Sigmoid colon (tissue), 4 donors: ENCODE results near the gene NDUFB4.

Experiments
- EP300 ChIP-seq, 4 donors: sonication (generic); formaldehyde crosslinking; IDR thresholded peaks; one replicate each; pipeline ENCODE4 v1.6.1; 2017; ENCODE audit warnings: antibody characterized with exemption in 4 of 4
- POLR2AphosphoS5 ChIP-seq, 4 donors: sonication (generic); formaldehyde crosslinking; IDR thresholded peaks; one replicate each; pipeline ENCODE4 v1.6.1; 2017; ENCODE audit warnings: antibody characterized with exemption in 4 of 4
- TF ChIP-seq, protein P1 (sequence below), 4 experiments: fragments of 450-650 bp in 3 of 4; fragments of 200-600 bp in 1 of 4; IDR thresholded peaks; one replicate each; pipeline ENCODE4 v1.5.1; 2016 to 2019; ENCODE audit warnings: antibody characterized with exemption in 4 of 4, mild to moderate bottlenecking in 3 of 4, moderate library complexity in 2 of 4

DNA sequence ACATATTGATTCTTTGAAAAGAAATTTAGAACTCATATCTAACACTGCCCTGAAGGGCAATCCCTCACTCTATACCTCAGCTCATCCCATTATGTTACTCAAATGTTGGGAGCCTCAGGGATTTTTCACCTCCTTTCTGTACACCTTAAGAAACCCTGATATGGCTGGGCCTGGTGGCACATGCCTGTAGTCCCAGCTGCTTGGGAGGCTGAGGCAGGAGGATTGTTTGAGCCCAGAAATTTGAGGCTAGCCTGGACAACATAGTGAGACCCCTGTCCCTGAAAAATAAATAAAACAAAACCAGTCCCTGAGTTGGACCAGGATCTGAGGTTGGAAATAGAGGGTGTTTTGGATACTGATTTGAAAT, 27.6 kb downstream of the NDUFB4 start:
- TF ChIP-seq, protein P1, sequence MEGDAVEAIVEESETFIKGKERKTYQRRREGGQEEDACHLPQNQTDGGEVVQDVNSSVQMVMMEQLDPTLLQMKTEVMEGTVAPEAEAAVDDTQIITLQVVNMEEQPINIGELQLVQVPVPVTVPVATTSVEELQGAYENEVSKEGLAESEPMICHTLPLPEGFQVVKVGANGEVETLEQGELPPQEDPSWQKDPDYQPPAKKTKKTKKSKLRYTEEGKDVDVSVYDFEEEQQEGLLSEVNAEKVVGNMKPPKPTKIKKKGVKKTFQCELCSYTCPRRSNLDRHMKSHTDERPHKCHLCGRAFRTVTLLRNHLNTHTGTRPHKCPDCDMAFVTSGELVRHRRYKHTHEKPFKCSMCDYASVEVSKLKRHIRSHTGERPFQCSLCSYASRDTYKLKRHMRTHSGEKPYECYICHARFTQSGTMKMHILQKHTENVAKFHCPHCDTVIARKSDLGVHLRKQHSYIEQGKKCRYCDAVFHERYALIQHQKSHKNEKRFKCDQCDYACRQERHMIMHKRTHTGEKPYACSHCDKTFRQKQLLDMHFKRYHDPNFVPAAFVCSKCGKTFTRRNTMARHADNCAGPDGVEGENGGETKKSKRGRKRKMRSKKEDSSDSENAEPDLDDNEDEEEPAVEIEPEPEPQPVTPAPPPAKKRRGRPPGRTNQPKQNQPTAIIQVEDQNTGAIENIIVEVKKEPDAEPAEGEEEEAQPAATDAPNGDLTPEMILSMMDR (IDR thresholded peaks at IDR 0.05): no peak
- TF ChIP-seq EP300 (IDR thresholded peaks at IDR 0.05) (no peak), POLR2AphosphoS5 (IDR thresholded peaks at IDR 0.05) (no peak)
